ENCODE measurements around the gene NOXA1.

The NOXA1 gene

DNA sequence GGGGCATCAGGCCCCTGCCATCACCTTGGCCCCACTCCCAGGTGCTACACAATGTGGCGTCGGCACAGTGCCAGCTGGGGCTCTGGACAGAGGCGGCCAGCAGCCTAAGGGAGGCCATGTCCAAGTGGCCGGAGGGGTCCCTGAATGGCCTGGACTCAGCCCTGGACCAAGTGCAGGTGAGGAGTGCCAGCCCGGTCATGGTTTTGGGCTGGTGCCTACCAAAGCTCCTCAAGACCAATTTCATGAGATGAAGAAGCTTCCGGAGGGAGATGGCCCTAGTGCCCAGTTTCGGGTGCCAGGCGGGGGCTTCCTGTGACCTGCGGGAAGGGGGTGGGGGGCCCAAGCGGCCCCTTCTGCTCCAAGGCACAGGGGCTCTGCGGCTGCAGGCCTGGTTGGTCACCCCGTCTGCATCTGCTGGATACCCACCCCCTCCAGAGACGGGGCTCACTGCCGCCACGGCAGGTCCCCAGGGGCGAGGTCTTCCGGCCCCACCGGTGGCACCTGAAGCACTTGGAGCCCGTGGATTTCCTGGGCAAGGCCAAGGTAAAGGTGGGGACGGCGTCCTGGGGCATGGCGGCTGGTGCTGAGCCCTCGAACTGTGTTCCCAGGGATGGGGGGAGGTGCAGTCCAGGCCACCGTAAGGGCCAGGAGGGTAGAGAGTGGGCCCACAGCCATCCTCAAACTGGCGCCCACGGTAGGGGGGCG is 5.8 kb downstream of the NOXA1 start:
- DNase-seq, result peak; percentile 15

DNA sequence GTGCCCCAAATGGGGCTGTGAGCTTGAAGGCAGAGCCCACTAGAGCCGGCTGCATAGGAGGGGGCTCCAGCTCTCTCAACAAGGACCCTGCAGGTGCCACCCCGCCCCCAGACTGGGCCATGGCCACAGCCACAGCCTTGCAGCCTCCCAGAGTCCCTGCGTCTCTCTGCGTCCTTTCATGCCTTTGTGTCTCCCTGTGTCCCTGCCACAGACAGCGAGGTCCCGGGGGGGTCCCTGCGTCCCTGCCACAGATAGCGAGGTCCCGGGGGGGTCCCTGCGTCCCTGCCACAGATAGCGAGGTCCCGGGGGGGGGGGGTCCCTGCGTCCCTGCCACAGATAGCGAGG is 6.3 kb downstream of the NOXA1 start:
- peak; percentile 14 for DNase-seq

DNA sequence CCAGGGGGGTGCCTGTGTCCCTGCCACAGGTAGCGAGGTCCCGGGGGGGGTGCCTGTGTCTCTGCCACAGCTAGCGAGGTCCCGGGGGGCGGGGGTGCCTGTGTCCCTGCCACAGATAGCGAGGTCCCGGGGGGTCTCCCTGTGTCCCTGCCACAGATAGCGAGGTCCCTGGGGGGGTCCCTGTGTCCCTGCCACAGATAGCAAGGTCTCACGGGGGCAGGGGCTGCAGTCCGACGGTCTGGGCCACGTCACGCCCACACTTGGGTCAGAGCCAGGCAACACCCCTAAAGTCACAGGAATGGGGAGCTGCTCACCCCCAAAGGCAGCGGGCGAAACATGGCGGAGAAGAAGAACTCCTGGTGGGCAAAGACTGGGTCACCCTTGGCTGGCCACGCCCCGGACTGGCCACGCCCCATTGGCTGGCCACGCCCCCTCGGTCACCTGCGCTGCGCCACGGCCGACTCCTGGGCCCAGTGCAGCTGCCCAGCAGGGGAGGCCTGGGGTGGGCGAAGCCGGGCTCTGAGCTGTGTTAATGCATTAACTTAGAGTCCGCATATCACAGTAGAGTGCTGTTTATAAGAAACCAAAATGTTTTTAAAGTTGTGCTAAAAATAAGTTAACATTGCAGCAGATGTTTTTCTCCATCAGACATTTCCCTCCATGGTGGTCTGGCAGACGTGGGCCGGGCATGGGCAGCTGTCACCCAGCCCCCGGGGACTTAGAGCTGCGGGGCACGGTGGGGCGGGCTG is 7.0 kb downstream of the NOXA1 start:
- DNase-seq, result peak; percentile 24

DNA sequence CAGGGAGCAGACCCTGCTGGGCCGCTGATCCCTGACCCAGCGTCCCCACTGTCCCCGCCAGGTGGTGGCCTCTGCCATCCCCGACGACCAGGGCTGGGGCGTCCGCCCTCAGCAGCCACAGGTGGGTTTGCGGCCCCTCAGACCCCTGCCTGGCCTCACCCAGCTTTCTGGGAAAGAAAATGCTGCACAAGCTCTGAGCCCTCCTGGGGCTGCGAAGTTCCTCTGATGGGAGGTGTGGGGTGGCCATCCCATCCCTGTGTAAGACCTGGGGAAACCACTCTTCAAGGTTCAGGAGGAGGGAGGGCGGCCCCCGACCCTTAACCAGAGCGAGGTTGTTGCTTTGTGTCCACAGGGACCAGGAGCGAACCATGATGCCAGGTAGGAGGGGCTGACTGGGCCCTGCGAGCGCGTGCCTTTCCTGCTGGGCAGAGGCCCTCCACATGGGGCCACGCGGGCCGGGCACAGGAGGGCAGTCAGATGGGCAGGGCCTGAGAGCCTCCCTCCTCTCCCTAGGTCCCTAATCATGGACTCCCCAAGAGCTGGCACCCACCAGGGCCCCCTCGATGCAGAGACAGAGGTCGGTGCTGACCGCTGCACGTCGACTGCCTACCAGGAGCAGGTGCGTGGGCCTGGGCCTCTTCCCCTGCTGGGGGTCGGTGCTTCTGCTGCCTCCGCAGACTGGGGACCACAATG is 7.7 kb downstream of the NOXA1 start:
- peak; percentile 3 for DNase-seq

DNA sequence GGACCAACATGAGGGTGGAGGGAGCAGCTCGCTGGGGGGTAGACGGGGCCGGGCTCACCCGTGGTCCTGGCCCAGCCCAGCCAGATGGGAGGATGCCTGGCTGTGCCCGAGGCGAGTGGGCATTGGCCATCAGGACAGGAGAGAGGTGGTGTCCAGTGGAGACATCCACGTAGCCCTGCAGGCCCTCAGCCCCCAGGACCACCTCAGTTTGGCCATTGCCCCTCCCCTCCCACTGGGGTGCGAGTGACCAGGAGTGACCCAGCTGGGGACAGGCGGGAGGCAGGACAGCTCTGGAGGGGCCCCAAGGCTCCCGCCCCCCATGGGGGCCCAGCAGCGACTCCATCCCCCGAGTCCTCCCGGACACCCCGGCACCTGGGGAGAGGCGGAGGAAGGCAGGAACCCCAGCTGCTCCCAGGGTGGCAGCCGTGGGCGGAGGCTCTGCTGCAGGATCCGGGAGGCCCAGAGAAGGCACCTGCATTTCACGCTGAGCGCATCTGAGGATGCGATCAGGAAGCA is 8.3 kb downstream of the NOXA1 start:
- DNase-seq, result peak; percentile 3

DNA sequence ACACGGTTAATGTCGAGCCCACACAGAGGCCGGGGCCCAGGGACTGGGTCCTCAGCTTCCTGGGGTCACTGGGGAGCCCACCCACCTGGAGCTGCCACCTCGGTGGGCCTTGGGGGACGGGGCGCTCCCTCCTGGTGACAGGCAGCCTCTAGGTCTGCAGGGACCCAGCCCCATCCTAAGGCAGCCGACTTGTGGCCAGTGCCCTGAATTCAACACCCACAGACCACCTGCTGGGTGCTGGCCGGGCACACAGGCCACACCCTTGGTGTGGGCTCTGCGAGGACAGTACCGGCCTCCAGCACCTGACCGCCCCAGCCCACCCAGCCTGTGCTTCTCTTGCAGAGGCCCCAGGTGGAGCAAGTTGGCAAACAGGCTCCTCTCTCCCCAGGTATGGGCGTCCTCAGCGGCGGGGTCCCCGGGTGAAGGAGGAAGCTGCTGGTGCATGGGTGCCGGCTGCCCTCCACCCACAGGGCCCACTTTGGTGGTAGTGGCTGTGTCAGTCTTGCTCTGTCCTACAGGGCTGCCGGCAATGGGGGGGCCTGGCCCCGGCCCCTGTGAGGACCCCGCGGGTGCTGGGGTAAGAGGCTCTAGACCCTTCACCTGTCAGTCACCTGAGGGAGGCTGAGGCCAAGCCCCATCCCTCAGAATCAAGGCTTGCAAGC is 9.6 kb downstream of the NOXA1 start:
- peak; percentile 13 for DNase-seq

DNA sequence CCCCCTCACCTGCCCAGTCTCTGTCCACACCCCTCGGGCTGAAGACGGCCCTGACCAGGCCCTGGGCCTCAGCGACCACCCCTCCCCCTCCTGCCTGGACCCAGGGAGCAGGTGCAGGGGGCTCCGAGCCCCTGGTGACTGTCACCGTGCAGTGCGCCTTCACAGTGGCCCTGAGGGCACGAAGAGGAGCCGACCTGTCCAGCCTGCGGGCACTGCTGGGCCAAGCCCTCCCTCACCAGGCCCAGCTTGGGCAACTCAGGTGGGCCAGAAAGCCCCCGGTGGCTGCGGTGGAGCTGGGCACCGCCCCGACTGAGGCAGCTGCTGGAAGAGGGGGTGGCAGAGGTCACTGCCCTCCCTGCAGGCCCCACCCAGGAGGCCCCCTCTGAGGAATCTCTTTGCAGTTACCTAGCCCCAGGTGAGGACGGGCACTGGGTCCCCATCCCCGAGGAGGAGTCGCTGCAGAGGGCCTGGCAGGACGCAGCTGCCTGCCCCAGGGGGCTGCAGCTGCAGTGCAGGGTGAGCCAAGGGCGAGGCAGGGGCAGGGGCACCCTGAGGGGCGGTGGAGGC is 10.2 kb downstream of the NOXA1 start:
- peak; percentile 13 for DNase-seq

DNA sequence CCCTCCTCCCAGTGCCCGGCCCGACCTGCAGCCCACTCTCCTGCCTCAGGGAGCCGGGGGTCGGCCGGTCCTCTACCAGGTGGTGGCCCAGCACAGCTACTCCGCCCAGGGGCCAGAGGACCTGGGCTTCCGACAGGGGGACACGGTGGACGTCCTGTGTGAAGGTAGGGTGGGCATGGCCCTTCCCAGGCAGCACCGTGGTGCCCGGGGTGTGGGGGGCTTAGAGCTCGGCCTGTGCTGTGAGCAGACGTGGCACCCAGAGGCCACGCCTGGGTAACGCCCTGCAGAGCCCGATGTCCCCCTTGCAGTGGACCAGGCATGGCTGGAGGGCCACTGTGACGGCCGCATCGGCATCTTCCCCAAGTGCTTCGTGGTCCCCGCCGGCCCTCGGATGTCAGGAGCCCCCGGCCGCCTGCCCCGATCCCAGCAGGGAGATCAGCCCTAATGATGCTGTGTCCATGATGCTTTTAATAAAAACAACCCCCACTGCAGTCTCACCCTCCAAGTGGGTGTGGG is 10.8 kb downstream of the NOXA1 start:
- peak; percentile 13 for DNase-seq

DNA sequence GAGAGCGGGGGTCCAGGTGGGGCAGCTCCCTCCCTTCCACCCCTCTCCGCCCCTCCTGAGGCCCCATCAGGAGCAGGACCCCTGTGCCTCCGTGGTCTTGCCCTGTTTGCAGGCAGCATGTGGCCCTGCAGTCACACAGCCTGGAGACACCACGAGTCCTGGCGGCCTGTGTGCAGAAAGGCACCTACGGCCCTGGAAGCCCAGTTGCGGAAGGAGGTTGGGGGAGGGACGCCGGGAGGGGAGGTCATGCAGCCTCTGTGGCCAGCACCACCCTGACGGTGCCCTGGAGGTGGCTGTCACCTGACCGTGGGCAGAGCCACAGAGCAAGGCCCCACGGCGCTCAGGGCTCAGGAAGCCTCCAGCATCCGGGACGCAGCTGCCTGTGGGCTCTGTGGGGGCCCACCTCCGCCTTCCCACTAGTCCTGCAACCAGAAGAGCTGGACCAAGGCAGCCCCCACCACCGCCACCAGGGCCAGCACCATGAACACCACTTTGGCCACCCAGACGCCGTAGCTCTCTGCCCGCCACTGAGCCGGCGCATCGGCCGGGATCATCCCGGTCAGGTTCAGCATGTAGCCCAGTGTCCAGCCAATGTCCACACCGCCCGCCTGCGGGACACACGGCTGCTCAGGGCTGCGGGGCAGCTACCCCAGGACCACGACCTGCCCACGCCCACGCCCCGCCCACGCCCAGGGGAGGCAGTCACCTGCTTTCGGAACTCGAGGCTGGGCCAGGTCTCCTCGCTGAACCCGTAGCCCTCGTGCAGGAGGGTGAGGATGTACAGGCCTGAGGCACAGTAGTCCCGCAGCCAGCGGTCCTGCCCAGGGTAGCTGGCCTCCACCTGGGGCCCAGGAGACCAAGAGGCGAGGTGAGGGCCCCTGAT is 11.5 kb downstream of the NOXA1 start:
- DNase-seq, result peak; percentile 16

DNA sequence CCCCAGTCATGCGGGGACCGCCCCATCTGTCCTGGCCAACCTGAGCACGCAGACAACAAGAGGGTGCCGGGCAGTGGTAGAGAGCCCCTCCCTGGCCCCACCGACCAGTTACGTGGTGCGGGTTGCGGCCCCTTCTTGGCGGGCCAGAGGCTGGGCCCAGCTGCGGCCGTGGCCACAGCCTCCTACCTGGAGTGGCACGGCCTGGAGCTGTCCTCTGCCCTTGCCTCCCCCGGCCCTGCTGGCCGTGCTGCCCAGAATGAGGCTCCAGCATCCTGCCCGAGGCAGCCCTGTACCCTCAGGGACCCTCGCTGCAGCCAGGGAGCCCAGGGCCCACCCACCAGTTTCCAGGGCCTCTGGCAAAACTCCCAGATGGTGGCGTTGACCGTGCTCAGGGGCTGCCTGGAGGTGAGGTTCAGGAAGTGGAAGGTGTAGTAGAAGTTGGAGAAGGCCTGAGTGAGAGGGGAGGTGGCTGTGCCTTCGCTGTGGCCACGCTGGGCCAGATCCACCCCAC is 12.2 kb downstream of the NOXA1 start:
- DNase-seq, result peak; percentile 9

DNA sequence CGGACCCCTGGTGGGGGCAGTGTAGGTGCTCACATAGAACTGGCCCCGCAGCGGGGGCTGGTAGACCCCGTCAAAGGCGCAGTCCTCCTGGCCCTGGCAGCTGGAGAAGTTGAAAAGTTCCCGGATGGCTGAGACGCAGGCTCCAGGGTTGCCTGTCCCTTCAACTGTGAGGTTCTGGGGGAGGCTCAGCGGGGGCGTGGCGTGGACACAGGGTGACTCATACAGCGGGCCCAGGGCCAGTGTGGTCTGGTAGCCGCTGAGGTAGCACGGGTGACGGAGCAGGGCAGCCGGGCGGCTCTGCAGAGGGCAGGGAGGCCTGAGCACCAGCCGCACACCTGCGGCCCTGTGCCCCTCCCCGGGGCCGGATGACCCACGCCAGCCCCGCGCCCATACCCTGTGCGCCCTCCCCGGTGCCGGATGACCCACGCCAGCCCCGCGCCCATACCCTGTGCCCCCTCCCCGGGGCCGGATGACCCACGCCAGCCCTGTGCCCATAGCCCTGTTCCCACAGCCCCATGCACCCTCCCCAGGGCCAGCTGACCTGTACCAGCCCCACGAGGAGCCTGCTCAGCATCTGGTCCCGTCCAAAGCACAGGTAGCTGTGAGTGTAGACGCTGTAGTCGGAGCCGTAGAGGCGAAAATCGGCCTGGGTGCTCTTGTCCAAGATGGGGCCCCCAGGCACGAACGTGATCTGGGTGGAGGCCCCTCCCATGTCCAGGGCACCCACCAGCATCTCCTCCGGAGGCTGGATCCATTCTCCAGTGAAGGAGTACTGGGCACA is 13.0 kb downstream of the NOXA1 start:
- DNase-seq, result peak; percentile 16

DNA sequence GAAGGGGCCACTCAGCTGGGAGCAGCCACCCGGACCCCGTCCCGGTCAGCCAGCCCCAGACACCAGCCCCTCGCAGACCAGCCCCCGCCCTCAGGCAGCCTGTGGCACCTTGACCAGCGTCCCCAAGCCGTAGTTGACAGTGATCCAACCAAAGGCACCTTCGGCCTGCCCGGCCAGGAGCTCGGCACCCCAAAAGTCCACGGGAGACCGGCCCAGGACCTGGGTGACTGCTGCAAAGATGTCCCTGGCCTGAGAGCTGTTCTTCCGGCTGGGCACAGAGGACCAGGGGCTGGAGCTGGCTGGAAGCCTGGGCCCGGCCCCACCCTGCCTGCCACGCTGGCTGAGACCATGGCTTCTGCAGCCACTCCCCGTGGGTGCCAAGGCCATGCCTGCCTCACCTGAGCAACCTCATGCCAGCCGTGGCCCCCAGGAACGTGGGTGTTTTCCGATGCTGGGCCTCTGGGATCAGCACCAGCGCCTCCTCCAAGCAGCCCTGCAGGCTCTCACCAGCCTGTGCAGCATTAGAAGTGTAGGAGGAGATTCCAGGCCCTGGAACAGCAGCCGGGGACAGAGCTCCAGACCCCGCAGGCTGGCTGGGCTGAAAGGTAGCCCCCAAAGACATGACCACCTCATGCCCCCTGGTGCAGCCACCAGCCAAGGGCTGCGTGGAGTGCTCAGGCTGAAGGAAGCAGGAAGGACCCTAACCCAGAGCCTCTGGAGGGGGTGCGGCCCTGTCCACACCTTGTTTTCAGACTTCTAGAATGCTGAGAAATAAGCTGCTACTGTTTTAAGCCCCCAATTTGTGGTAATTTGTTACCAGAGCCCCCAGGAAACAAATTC is 13.8 kb downstream of the NOXA1 start:
- DNase-seq, result peak; percentile 16

DNA sequence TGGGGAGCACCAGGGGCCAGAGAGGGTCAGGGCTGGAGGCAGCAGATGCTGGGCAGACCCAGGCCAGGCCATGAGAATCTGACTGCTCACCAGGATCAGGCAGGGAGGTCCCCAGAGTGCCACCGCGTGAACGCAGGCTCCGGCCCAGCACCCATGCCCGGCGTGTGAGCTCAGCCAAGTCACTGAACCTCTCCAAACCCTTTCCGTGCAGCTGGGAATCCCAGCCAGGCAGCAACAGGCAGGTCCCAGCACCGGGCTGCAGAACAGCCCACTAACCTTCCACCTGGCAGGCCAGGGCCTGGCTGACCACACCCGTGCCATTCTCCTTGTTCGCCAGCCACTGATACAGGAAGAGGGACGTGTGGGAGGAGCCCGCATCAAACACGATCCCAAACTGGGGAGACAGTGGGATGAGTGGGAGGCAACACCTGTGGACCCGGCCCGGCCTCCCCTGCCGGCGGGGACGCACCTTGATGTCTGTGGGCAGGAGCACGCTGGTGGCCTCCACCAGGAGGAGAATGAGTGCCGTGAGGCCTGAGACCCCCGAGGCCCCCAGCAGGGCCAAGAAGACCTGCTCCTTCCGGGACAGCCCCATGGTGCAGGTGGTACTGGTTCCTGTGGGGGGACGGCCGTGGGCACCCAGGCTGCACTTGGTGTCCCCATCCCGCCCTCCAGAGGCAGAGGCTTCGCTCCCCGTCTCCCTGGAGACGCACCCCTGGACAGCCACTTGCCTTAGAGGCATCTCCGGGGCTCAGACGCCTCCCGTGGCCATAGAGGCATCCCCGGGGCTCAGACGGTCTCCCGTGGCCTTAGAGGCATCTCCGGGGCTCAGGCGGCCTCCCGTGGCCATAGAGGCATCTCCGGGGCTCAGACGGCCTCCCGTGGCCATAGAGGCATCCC is 14.7 kb downstream of the NOXA1 start:
- DNase-seq, result peak; percentile 11

DNA sequence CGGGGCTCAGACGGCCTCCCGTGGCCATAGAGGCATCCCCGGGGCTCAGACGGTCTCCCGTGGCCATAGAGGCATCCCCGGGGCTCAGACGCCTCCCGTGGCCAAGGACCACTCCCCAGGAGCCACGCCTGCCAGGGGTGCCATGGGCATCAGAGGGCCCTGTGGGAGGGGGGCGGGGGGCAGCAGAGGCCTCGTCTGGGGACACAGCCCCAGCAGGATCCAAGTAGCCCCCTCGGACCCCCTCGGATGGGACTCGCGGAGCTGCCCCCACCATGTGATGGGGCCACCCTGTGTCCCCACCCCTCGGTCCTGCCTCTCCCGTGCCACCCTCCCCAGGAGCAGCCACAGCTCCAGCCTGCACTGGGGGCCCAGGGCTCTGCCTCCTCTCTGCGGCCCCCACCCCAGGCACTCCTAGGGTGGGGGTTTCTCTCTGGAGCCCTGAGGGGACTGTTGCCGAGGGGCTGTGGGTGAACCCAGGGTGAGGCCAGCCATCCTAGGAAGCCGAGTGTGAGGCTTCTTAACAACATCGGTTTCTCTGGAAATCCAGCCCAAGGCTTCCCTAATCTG is 15.5 kb downstream of the NOXA1 start:
- peak; percentile 2 for DNase-seq

DNA sequence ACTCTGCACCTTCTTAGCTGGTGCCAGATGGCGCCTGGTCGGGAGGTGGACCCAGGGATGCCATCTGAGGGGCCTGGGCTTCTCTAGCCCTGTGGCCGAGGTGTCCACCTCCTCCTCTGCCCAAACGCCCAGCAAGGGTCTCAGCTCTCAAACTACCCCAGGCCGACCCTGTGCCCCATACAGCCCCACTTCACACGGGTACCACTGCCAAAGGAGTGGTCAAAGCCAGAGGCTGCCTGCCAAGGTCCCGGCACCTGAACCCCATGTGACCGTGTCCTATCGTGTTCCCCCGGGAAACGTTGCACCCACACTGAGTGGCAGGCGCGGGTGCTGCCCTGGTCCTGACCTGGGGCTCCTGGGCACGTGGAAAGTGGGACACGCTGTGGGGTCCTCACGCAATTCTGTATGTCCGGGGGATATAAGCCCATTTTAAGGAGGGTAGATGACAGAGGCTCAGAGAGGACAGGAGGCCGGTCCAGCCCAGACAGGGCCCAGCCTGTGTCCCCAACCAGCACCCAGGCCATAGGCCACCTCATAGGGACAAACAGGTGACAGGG is 16.0 kb downstream of the NOXA1 start:
- peak; percentile 13 for DNase-seq

DNA sequence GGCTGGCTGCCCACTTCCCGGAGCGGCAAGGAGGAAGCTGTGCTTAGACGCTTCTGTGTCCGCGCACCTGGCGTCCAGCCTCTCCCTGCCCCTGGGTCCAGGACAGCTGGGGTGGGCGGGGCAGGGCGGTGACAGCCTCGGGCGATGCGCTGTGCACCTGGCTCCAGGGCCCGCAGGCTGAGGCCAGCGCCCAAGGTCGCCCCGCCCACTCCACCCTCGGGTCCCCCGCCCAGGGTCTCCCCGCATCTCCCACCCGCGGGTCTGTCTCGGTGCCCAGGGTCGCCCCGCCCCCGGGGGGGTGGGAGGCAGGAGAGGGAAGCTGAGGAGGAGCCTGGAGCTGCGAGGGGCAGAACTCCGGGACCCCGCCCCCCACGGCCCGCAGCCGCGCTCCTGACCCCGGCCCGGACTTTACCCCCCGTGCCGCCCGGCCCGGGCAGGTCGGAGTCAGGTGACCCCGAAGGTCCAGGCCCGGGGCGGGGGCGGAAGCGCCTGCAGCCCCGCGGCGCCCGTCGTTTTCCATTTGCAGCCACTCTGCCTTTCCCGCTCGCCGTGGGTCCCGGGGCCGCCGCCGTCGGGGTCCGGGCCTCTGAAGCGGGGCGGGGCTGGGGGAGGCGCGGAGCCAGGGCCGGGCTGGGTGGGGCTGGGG is 18.2 kb downstream of the NOXA1 start, which contains the start of gene ENTPD8:
ENTPD8 (minus strand) TSS at position 69 of the 646 bp plus-strand sequence. CDS start 3,072 bp downstream, outside the sequence.
- peak; percentile 17 for DNase-seq

DNA sequence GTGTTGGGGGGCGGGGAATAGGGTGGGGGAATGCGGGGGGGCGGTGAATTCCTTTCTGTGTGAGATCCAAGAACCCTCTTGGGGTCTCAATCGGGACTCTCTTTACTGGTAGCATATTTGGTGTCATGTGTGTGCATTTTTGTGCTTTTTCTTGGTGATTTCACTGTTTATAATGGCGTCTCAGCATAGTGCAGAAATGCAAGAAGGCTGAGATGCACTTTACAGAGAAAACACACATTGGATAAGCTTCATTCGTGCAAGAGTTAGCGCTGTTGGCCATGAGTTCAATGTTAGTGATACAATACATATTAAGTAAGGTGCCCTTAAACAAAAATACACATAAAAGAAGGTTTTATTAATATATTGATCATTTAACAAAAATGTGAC is 18.7 kb downstream of the NOXA1 start:
- no peak for DNase-seq

All from CD4-positive, alpha-beta T cell treated with Interleukin-15 for 1 hour (primary cell).